ENCODE results near the gene EXOC6.

EXOC6 gene

GRCh38 chr10:93027508-93027907 lies 179.2 kb downstream of the EXOC6 start:
- no peak for DNase-seq

GRCh38 chr10:93028883-93029282 lies 180.6 kb downstream of the EXOC6 start:
- DNase-seq: no peak

GRCh38 chr10:93030409-93030808 lies 182.1 kb downstream of the EXOC6 start:
- no peak for DNase-seq

GRCh38 chr10:93032105-93032808 lies 183.9 kb downstream of the EXOC6 start:
- no peak for DNase-seq

- no peak for DNase-seq
Observed at GRCh38 chr10:93032809-93033137, 184.5 kb downstream of the EXOC6 start.

GRCh38 chr10:93034426-93034825 lies 186.1 kb downstream of the EXOC6 start:
- DNase-seq: no peak

GRCh38 chr10:93039110-93039509 lies 190.8 kb downstream of the EXOC6 start:
- no peak for DNase-seq

- peak; percentile 40 for DNase-seq
Observed at GRCh38 chr10:93039721-93040120, 191.4 kb downstream of the EXOC6 start.

GRCh38 chr10:93054486-93054885 lies 206.2 kb downstream of the EXOC6 start:
- DNase-seq: peak; percentile 55

- no peak for DNase-seq
Observed at GRCh38 chr10:93058139-93058538, 209.8 kb downstream of the EXOC6 start.

- no peak for DNase-seq
Observed at GRCh38 chr10:93059975-93060886, 211.9 kb downstream of the EXOC6 start, which contains the start of gene CYP26C1. TSS of gene CYP26C1 (plus strand) at chr10:93060798. CDS start at chr10:93061264, 466 bp downstream.

GRCh38 chr10:93060887-93061593 lies 212.7 kb downstream of the EXOC6 start:
- DNase-seq: no peak

- no peak for DNase-seq
Observed at GRCh38 chr10:93061594-93062513, 213.5 kb downstream of the EXOC6 start.

- DNase-seq: no peak
Observed at GRCh38 chr10:93062514-93063143, 214.3 kb downstream of the EXOC6 start.

GRCh38 chr10:93063144-93063976 lies 215.0 kb downstream of the EXOC6 start:
- DNase-seq: no peak

- DNase-seq: no peak
Observed at GRCh38 chr10:93063977-93064660, 215.8 kb downstream of the EXOC6 start.

GRCh38 chr10:93064874-93065660 lies 216.7 kb downstream of the EXOC6 start:
- no peak for DNase-seq

- peak; percentile 59 for DNase-seq
Observed at GRCh38 chr10:93065675-93066543, 217.6 kb downstream of the EXOC6 start.

Data from NCI-H69 (cell line).